Measurements from ENCODE around the gene RIIAD1.

- TF ChIP-seq CTCF (IDR thresholded peaks at IDR 0.05; ENCODE audit: extremely low read depth in 1 of 2, insufficient read depth in 1 of 2, low read depth in 1 of 2, low read length in 2 of 2), result no peak
- TF ChIP-seq POLR2A (IDR thresholded peaks at IDR 0.05; ENCODE audit: low read depth, low read length), result no peak
Observed at GRCh38 chr1:151703813-151704212, 17.5 kb upstream of the RIIAD1 start.
